Fibroblast of lung (primary cell): Measurements from ENCODE around the gene EGFL8. TPM values are rescaled to one million over a fixed set of nuclear protein-coding genes. Genes with fewer than 3 reads are reported as not detected.

Experiments used
- DNase-seq, 2 donors: peaks; one replicate each; pipeline versions ENCODE4 v3.0.0 to v3.0.0-alpha.2; 2010; ENCODE audit warnings: low read depth in 2 of 2
- H2AFZ ChIP-seq: 2 replicates; pipeline ENCODE4 v1.5.1; 2012; ENCODE audit warnings: low read length, control low read depth, inconsistent platforms
- H3K27ac ChIP-seq: 2 replicates; pipeline ENCODE4 v1.5.1; 2011; ENCODE audit warnings: low read length, control low read depth; ENCODE audit not compliant: insufficient read depth
- H3K27me3 ChIP-seq: 2 replicates; pipeline ENCODE4 v1.5.1; 2011; ENCODE audit warnings: mild to moderate bottlenecking, low read length; ENCODE audit not compliant: control insufficient read depth, insufficient read depth
- H3K36me3 ChIP-seq: 2 replicates; pipeline ENCODE4 v1.5.1; 2011; ENCODE audit warnings: low read length; ENCODE audit not compliant: control insufficient read depth, insufficient read depth
- H3K4me1 ChIP-seq: 2 replicates; pipeline ENCODE4 v1.5.1; 2011; ENCODE audit warnings: low read length; ENCODE audit not compliant: control insufficient read depth, insufficient read depth; ENCODE audit errors: extremely low read depth
- H3K4me2 ChIP-seq: 2 replicates; pipeline ENCODE4 v1.5.1; 2011; ENCODE audit warnings: low read length, control low read depth; ENCODE audit not compliant: insufficient read depth; ENCODE audit errors: extremely low read depth
- H3K4me3 ChIP-seq, 4 experiments: fragments of 200-600 bp in 1 of 4; sonication (generic) in 1 of 4; replicated peaks in 1 of 4; 2 replicates each; pipeline ENCODE4 v1.5.1; 2011 to 2016; ENCODE audit warnings: low read length in 4 of 4, low read depth in 3 of 4, mild to moderate bottlenecking in 3 of 4, control low read depth in 2 of 4, inconsistent platforms in 1 of 4, mixed read lengths in 1 of 4; ENCODE audit not compliant: insufficient read depth in 1 of 4; ENCODE audit errors: control extremely low read depth in 1 of 4
- H3K79me2 ChIP-seq: 2 replicates; pipeline ENCODE4 v1.5.1; 2012; ENCODE audit warnings: mild to moderate bottlenecking, low read length, inconsistent platforms; ENCODE audit not compliant: control insufficient read depth, insufficient read depth
- H3K9ac ChIP-seq: 2 replicates; pipeline ENCODE4 v1.5.1; 2011; ENCODE audit warnings: mild to moderate bottlenecking, low read length, control low read depth; ENCODE audit not compliant: insufficient read depth
- H3K9me3 ChIP-seq: 2 replicates; pipeline ENCODE4 v1.5.1; 2012; ENCODE audit warnings: low read depth, low read length; ENCODE audit not compliant: control insufficient read depth, insufficient read depth
- H4K20me1 ChIP-seq: 2 replicates; pipeline ENCODE4 v1.5.1; 2011; ENCODE audit warnings: low read length; ENCODE audit not compliant: control insufficient read depth, insufficient read depth; ENCODE audit errors: extremely low read depth
- CTCF ChIP-seq, 2 donors: IDR thresholded peaks in 1 of 2; conservative IDR thresholded peaks in 1 of 2; 1 replicate in 1 of 2; 2 replicates in 1 of 2; pipeline ENCODE4 v1.5.1; 2011 to 2012; ENCODE audit warnings: low read length in 2 of 2, control low read depth in 1 of 2, inconsistent platforms in 1 of 2, low read depth in 1 of 2, mild to moderate bottlenecking in 1 of 2
- EZH2 ChIP-seq: IDR thresholded peaks from 2 replicates; pipeline ENCODE4 v1.5.1; 2012; ENCODE audit warnings: low read length, control low read depth, mild to moderate bottlenecking; ENCODE audit errors: missing control alignments
- polyA plus RNA-seq, 2 donors: library from polyadenylated mRNA; depleted of rRNA in 1 of 2; stranded (reverse) in 1 of 2; unstranded in 1 of 2; fragments of >200 nt; gene quantifications; 2 replicates each; pipeline ENCODE4 v1.2.1, GENCODE V29; 2011 to 2012; ENCODE audit warnings: missing spikeins in 1 of 2
- total RNA-seq: library from RNA; depleted of rRNA; stranded (reverse); fragments of >200 nt; gene quantifications from 2 replicates; pipeline ENCODE4 v1.2.1, GENCODE V29; 2014

The EGFL8 gene
- total and polyA plus RNA-seq, 2 donors (not counting 1 experiment from before 2014, with no cell fraction given): 0.99 to 2.3 TPM

GRCh38 chr6:32181148-32181702, 16.8 kb downstream of the EGFL8 start:
- TF ChIP-seq CTCF (conservative IDR thresholded peaks at IDR 0.05 in 1 of 2, IDR thresholded peaks at IDR 0.05 in 1 of 2; ENCODE audit: low read depth in 1 of 2, low read length in 2 of 2): no peak
- TF ChIP-seq EZH2: no peak
- no peak for DNase-seq
- peaks cover 9% of the 10 kb centered on the region for H3K79me2 ChIP-seq
- no peaks in the 10 kb centered on the region for H3K9me3 ChIP-seq
- H3K27me3 ChIP-seq: no peaks in the 10 kb centered on the region
- no peak overlapping the region for H3K9ac ChIP-seq
- H3K4me2 ChIP-seq: no peak overlapping the region
- H4K20me1 ChIP-seq: no peaks in the 10 kb centered on the region
- H3K4me3 ChIP-seq: no peak overlapping the region
- H3K36me3 ChIP-seq: peaks cover 10% of the 10 kb centered on the region
- H2AFZ ChIP-seq: no peak overlapping the region
- H3K4me1 ChIP-seq: peaks cover 10% of the 10 kb centered on the region
- H3K27ac ChIP-seq: no peak overlapping the region

DNA sequence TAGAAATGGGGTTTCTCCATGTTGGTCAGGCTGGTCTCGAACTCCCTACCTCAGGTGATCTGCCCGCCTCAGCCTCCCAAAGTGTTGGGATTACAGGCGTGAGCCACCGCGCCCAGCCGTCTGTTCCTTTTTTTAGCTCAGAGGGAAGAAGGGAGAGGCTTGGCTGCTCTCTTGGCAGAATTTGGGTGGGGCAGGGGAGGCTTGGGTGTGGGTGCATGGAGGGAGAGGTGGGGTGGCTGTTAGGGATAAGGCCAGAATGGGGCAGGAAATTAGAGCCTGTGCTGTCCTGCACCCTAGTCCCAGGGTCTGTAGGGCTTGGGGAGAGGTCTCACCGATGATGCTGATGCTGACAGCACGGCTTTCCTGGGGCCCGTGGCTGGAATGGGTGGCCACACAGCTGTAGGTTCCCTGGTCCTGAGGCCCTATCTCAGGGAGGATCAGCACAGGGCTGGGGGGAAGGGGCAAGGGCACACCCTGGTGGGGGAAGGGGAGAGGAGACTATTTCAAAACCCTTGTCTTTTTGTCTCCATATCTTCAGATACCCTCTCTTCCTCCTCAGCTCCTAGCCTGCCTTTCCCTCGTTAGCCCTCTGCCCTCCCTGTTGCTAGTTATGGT, 17.6 kb downstream of the EGFL8 start:
- no peaks in the 10 kb centered on the region for H3K9me3 ChIP-seq
- H4K20me1 ChIP-seq: no peaks in the 10 kb centered on the region
- DNase-seq: no peak
- H3K4me2 ChIP-seq: no peak overlapping the region
- no peaks in the 10 kb centered on the region for H3K27me3 ChIP-seq
- H3K27ac ChIP-seq: no peak overlapping the region
- peaks cover 3% of the 10 kb centered on the region for H3K4me1 ChIP-seq
- H3K4me3 ChIP-seq: no peak overlapping the region
- H2AFZ ChIP-seq: no peak overlapping the region
- no peak overlapping the region for H3K9ac ChIP-seq
- H3K79me2 ChIP-seq: peaks cover 9% of the 10 kb centered on the region
- H3K36me3 ChIP-seq: peaks cover 10% of the 10 kb centered on the region
- no peak for TF ChIP-seq CTCF (conservative IDR thresholded peaks at IDR 0.05 in 1 of 2, IDR thresholded peaks at IDR 0.05 in 1 of 2; ENCODE audit: low read depth in 1 of 2, low read length in 2 of 2)
- TF ChIP-seq EZH2: no peak

- H3K9ac ChIP-seq: no peak overlapping the region
- H3K4me2 ChIP-seq: no peak overlapping the region
- H3K27me3 ChIP-seq: no peaks in the 10 kb centered on the region
- H3K4me3 ChIP-seq: no peak overlapping the region
- H3K36me3 ChIP-seq: peaks cover 12% of the 10 kb centered on the region
- H3K27ac ChIP-seq: no peak overlapping the region
- TF ChIP-seq CTCF (conservative IDR thresholded peaks at IDR 0.05 in 1 of 2, IDR thresholded peaks at IDR 0.05 in 1 of 2; ENCODE audit: low read depth in 1 of 2, low read length in 2 of 2): no peak
- no peak for TF ChIP-seq EZH2
- DNase-seq: no peak
- no peaks in the 10 kb centered on the region for H4K20me1 ChIP-seq
- no peak overlapping the region for H2AFZ ChIP-seq
- H3K4me1 ChIP-seq: peaks cover 2% of the 10 kb centered on the region
- H3K9me3 ChIP-seq: no peaks in the 10 kb centered on the region
- H3K79me2 ChIP-seq: peaks cover 11% of the 10 kb centered on the region
Observed at GRCh38 chr6:32182555-32182981, 18.2 kb downstream of the EGFL8 start.
